Caco-2 (cell line): ENCODE results near the gene DDI2. TPM values are rescaled to one million over a fixed set of nuclear protein-coding genes. Genes with fewer than 3 reads are reported as not detected.

Experiments used
- BruUV-seq: library from RNA; stranded (reverse); fragments of 400-500 nt; replicated peaks from 2 replicates; lab custom pipeline; 2021; lab: Mats Ljungman, UMichigan
- CTCF ChIA-PET: fragments of 300-600 bp; sonication (Branson Sonifier 250); formaldehyde crosslinking; loops from one replicate; lab custom pipeline; 2022; ENCODE audit warnings: antibody characterized with exemption; lab: Charles Lee
- POLR2A ChIA-PET: fragments of 300-600 bp; sonication (Branson Sonifier 250); formaldehyde crosslinking; loops from one replicate; lab custom pipeline; 2022; ENCODE audit warnings: antibody characterized with exemption; lab: Charles Lee
- DNase-seq, 2 experiments: peaks; one replicate each; pipeline versions ENCODE4 v3.0.0 to v3.0.0-alpha.2; 2020 to 2022
- H3K27me3 ChIP-seq: replicated peaks from 2 replicates; pipeline ENCODE4 v1.6.0; 2011; ENCODE audit warnings: low read length; ENCODE audit not compliant: control insufficient read depth, insufficient read depth
- H3K36me3 ChIP-seq: 2 replicates; pipeline ENCODE4 v1.5.1; 2011; ENCODE audit warnings: low read length; ENCODE audit not compliant: control insufficient read depth, insufficient read depth
- H3K4me1 ChIP-seq: fragments of 250-450 bp; sonication (Bioruptor Pico); 2 replicates; pipeline ENCODE4 v1.5.1; 2020; ENCODE audit warnings: mild to moderate bottlenecking
- H3K4me3 ChIP-seq: 2 replicates; pipeline ENCODE4 v1.5.1; 2011; ENCODE audit warnings: low read depth, mild to moderate bottlenecking, control low read depth, low read length
- H3K9me3 ChIP-seq: fragments of 250-450 bp; sonication (Bioruptor Pico); 2 replicates; pipeline ENCODE4 v1.5.1; 2020; ENCODE audit warnings: mild to moderate bottlenecking, moderate library complexity
- H3K27ac Mint-ChIP-seq: one replicate; pipeline ENCODE4 v1.8.0; 2022; ENCODE audit warnings: mixed read lengths; ENCODE audit not compliant: unreplicated experiment
- H3K27me3 Mint-ChIP-seq: one replicate; pipeline ENCODE4 v1.8.0; 2022; ENCODE audit warnings: mixed read lengths; ENCODE audit not compliant: insufficient read depth, unreplicated experiment
- H3K36me3 Mint-ChIP-seq: one replicate; pipeline ENCODE4 v1.8.0; 2022; ENCODE audit warnings: mild to moderate bottlenecking, mixed read lengths; ENCODE audit not compliant: insufficient read depth, unreplicated experiment
- H3K4me1 Mint-ChIP-seq: one replicate; pipeline ENCODE4 v1.8.0; 2022; ENCODE audit warnings: low read depth, mixed read lengths; ENCODE audit not compliant: unreplicated experiment
- H3K4me3 Mint-ChIP-seq: one replicate; pipeline ENCODE4 v1.8.0; 2022; ENCODE audit warnings: mild to moderate bottlenecking, moderate library complexity, mixed read lengths; ENCODE audit not compliant: unreplicated experiment
- H3K9me3 Mint-ChIP-seq: one replicate; pipeline ENCODE4 v1.8.0; 2022; ENCODE audit warnings: mixed read lengths; ENCODE audit not compliant: unreplicated experiment
- intact Hi-C: fragments of 100-400 bp; cut with micrococcal nuclease; formaldehyde crosslinking; loops from one replicate; pipeline ENCODE4 v1.10.0; 2022; ENCODE audit not compliant: unreplicated experiment
- total RNA-seq: library from RNA; stranded (reverse); gene quantifications from 2 replicates; pipeline ENCODE4 v1.2.3, GENCODE V29; 2022
- TF ChIP-seq, protein P1 (sequence below), 2 experiments: fragments of 200-600 bp in 1 of 2; IDR thresholded peaks; 1 replicate in 1 of 2; 2 replicates in 1 of 2; pipeline versions ENCODE4 v1.5.1 to v1.8.0; 2011 to 2022; ENCODE audit warnings: antibody characterized with exemption in 1 of 2, control low read depth in 1 of 2, inconsistent platforms in 1 of 2, low read depth in 1 of 2, low read length in 1 of 2, mild to moderate bottlenecking in 1 of 2, moderate library complexity in 1 of 2; ENCODE audit not compliant: insufficient read depth in 1 of 2, severe bottlenecking in 1 of 2, unreplicated experiment in 1 of 2

Gene DDI2
- total RNA-seq, 1 experiment from 2014 or later, result 53.4 TPM

DNA sequence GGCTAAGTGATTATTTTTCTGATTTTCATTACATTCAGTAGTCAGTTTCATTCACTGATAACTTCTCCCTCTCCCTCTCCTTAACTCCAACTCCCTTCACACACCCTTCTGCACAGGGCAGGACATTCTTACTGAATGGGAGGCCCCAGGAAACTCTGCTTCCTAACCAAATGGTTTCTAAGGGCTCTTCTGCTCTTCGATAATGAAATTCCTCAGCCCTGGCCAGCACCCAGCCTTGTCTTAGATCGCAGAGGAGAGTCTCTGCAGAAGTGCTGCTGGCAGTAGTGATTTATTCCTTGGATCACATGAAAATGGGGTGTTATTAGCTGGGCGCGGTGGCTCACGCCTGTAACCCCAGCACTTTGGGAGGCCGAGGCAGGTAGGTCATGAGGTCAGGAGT lies 83.2 kb downstream of the DDI2 start:
- intact Hi-C loops, result no loop called here
- TF ChIP-seq, protein P1, sequence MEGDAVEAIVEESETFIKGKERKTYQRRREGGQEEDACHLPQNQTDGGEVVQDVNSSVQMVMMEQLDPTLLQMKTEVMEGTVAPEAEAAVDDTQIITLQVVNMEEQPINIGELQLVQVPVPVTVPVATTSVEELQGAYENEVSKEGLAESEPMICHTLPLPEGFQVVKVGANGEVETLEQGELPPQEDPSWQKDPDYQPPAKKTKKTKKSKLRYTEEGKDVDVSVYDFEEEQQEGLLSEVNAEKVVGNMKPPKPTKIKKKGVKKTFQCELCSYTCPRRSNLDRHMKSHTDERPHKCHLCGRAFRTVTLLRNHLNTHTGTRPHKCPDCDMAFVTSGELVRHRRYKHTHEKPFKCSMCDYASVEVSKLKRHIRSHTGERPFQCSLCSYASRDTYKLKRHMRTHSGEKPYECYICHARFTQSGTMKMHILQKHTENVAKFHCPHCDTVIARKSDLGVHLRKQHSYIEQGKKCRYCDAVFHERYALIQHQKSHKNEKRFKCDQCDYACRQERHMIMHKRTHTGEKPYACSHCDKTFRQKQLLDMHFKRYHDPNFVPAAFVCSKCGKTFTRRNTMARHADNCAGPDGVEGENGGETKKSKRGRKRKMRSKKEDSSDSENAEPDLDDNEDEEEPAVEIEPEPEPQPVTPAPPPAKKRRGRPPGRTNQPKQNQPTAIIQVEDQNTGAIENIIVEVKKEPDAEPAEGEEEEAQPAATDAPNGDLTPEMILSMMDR (IDR thresholded peaks at IDR 0.05; ENCODE audit: insufficient read depth in 1 of 2, low read depth in 1 of 2, low read length in 1 of 2, severe bottlenecking in 1 of 2, unreplicated experiment in 1 of 2), result no peak
- no peaks in the 10 kb centered on the region for H3K9me3 Mint-ChIP-seq
- Histone ChIP-seq H3K27me3 (no peaks in the 10 kb centered on the region), H3K4me3 (no peak overlapping the region), H3K9me3 (no peaks in the 10 kb centered on the region), H3K36me3 (no peaks in the 10 kb centered on the region), H3K4me1 (no peaks in the 10 kb centered on the region)
- ChIA-PET POLR2A (no interaction called here), CTCF (no interaction called here)
- no peaks in the 10 kb centered on the region for H3K27me3 Mint-ChIP-seq
- no peak overlapping the region for H3K27ac Mint-ChIP-seq
- H3K4me1 Mint-ChIP-seq, result no peaks in the 10 kb centered on the region
- BruUV-seq, result no TSS peak
- H3K36me3 Mint-ChIP-seq, result peaks cover 4% of the 10 kb centered on the region
- H3K4me3 Mint-ChIP-seq, result no peak overlapping the region
- DNase-seq, result no peak

DNA sequence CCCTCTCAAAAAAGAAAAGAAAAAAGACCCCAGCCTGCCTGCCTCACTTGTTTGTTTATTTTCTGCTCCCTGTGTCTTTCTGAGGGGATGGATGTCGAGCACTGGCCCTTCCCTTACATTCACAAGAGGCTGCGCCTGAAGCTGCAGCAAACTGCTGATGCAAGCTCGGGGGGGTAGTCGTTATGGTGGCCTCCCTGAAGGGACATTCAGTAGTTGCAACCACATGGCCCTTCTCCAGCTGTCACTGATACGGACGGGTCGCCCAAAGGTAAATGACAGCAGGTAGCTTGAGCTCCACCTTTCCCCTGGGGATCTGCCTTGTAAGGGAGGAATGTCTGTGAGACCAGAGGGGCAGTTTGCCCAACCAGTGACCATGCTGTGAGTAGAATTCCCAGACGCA lies 84.5 kb downstream of the DDI2 start:
- CTCF ChIA-PET, result interaction anchor here (1.0 kb wide), 1 partner anchor 56 kb away, joined by 3 read pairs; no protein-coding TSS in a partner anchor
- TF ChIP-seq, protein P1 (IDR thresholded peaks at IDR 0.05; ENCODE audit: insufficient read depth in 1 of 2, low read depth in 1 of 2, low read length in 1 of 2, severe bottlenecking in 1 of 2, unreplicated experiment in 1 of 2), result no peak
- DNase-seq, result no peak
- Histone ChIP-seq H3K36me3 (no peaks in the 10 kb centered on the region), H3K4me1 (no peaks in the 10 kb centered on the region), H3K9me3 (no peaks in the 10 kb centered on the region), H3K4me3 (no peak overlapping the region), H3K27me3 (no peaks in the 10 kb centered on the region)
- H3K27ac Mint-ChIP-seq, result no peak overlapping the region
- no TSS peak for BruUV-seq
- H3K27me3 Mint-ChIP-seq, result no peaks in the 10 kb centered on the region
- H3K9me3 Mint-ChIP-seq, result no peaks in the 10 kb centered on the region
- POLR2A ChIA-PET, result interaction anchor here (0.7 kb wide), 1 partner anchor 12 kb away, joined by 7 read pairs; no protein-coding TSS in a partner anchor
- H3K36me3 Mint-ChIP-seq, result peaks cover 12% of the 10 kb centered on the region
- no peaks in the 10 kb centered on the region for H3K4me1 Mint-ChIP-seq
- intact Hi-C loops, result no loop called here
- H3K4me3 Mint-ChIP-seq, result no peak overlapping the region

DNA sequence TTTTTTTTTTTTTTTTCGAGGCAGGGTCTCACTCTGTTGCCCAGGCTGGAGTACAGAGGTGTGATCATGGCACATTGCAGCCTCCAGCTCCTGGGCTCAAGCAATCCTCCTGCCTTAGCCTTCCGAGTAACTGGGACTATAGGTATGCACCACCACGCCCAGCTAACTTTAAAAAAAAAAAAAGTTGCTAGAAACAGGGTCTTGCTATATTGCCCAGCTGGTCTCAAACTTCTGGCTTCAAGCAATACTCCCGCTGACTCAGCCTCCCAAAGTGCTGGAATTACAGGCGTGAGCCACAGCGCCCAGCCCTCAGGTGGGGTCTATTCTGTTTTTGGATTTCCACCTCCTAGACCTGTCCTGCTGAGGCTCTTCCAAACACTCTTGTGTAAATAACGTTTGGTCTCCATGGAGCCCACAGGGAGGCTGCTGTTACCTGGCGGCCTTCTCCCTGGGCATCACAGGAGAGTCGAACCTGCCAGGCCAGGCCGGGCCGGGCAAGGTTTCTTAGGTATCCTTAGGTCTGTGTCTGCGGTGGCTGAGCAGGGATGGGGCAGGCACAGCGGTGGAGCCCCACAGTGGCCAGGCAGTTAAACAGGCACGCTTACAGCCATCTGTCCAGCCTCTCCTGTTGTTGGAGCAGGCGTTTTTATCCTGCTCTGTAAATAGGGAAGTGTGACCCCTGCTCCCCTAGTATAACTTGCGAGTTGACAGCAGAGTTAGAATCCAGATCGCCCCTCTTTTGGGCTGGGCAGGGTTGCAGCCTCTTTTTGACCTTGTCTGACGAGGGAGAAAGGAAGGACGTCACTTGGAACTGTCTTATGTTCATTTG lies 85.7 kb downstream of the DDI2 start:
- Histone ChIP-seq H3K36me3 (no peaks in the 10 kb centered on the region), H3K27me3 (no peaks in the 10 kb centered on the region), H3K4me1 (no peaks in the 10 kb centered on the region), H3K4me3 (no peak overlapping the region), H3K9me3 (no peaks in the 10 kb centered on the region)
- Mint-ChIP-seq H3K4me3 (no peak overlapping the region), H3K4me1 (no peaks in the 10 kb centered on the region), H3K27ac (no peak overlapping the region), H3K27me3 (no peaks in the 10 kb centered on the region), H3K36me3 (peaks cover 14% of the 10 kb centered on the region), H3K9me3 (no peaks in the 10 kb centered on the region)
- DNase-seq, result peak in 1 of 2 experiments; percentile 19
- ChIA-PET CTCF (no interaction called here), POLR2A (interaction anchor here (0.7 kb wide), 1 partner anchor 13 kb away, joined by 7 read pairs; no protein-coding TSS in a partner anchor)
- TF ChIP-seq, protein P1 (IDR thresholded peaks at IDR 0.05; ENCODE audit: insufficient read depth in 1 of 2, low read depth in 1 of 2, low read length in 1 of 2, severe bottlenecking in 1 of 2, unreplicated experiment in 1 of 2), result peak in 1 of 2 experiments; percentile 18
- intact Hi-C loops, result no loop called here
- BruUV-seq, result no TSS peak
